ENCODE data around the gene ODF2L.

ODF2L gene

DNA sequence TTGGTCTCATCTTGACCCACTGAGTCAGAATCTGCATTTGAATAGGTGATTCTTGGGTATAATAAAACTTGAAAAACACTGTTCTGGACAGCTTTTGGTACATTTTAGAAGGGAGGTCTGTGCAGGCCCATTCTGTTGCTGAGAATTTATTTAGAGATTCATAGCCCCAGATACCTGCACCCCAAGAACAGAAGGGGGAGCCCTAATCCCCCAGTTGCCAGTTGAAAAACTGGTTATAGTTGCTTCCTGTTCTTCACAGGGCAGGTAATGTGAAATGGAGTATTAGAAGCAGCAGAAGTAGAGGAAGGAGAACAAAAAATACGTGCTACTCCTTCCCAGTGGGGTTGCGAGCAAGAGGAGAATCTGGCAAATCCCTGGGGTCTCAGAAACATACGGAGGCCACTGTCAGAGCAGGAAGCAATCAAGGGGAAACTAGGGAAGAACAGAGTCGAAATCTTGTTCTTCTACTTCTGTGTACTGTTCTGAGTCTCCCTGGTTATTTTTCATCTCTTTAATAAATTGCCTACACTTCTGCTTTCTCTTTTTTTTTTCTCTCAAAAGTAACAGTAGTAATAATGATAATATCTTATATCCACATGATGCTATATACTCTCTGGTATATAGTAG is 23.3 kb upstream of the ODF2L start:
- H3K36me3 ChIP-seq (ENCODE audit: low read depth): no peaks in the 10 kb centered on the region
- H3K9me3 ChIP-seq (ENCODE audit: severe bottlenecking): no peaks in the 10 kb centered on the region
- H3K27ac ChIP-seq (ENCODE audit: poor library complexity, severe bottlenecking): no peak overlapping the region
- DNase-seq (ENCODE audit: low spot score) (no peak), ATAC-seq (ENCODE audit: low read depth) (peak; percentile 66)
- peaks cover 28% of the 10 kb centered on the region for H3K4me1 ChIP-seq (ENCODE audit: insufficient read depth, poor library complexity, severe bottlenecking)
- H3K4me3 ChIP-seq (ENCODE audit: severe bottlenecking): no peak overlapping the region
- TF ChIP-seq, protein P1, sequence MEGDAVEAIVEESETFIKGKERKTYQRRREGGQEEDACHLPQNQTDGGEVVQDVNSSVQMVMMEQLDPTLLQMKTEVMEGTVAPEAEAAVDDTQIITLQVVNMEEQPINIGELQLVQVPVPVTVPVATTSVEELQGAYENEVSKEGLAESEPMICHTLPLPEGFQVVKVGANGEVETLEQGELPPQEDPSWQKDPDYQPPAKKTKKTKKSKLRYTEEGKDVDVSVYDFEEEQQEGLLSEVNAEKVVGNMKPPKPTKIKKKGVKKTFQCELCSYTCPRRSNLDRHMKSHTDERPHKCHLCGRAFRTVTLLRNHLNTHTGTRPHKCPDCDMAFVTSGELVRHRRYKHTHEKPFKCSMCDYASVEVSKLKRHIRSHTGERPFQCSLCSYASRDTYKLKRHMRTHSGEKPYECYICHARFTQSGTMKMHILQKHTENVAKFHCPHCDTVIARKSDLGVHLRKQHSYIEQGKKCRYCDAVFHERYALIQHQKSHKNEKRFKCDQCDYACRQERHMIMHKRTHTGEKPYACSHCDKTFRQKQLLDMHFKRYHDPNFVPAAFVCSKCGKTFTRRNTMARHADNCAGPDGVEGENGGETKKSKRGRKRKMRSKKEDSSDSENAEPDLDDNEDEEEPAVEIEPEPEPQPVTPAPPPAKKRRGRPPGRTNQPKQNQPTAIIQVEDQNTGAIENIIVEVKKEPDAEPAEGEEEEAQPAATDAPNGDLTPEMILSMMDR (IDR thresholded peaks at IDR 0.05; ENCODE audit: poor library complexity, severe bottlenecking): peak; percentile 88
- H3K27me3 ChIP-seq (ENCODE audit: insufficient read depth, poor library complexity, severe bottlenecking): no peaks in the 10 kb centered on the region

DNA sequence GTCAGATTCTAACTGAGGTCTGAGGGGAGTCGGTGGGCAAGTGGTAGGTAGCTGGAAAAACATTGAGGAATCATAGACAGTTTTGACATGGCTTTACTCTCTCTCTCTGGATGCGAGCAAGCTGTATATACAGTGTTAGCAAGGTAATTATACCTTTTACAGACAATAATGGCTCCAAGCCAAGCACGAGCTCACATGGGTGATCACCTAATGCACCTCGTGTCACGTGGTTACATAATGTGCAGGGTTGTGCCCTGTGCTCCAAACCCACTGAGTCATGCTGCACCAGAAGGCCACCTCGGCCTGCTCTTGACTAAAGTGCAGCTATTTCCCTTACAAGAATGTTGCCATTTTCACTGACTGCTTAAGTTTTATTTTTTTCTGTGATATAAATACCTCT is 20.2 kb upstream of the ODF2L start:
- TF ChIP-seq, protein P1 (IDR thresholded peaks at IDR 0.05; ENCODE audit: poor library complexity, severe bottlenecking): no peak
- DNase-seq (ENCODE audit: low spot score): no peak
- 0 out of 3 replicates have a peak, but pooled peaks have one; percentile 28 for ATAC-seq (ENCODE audit: low read depth)
- no peaks in the 10 kb centered on the region for H3K27me3 ChIP-seq (ENCODE audit: insufficient read depth, poor library complexity, severe bottlenecking)
- H3K27ac ChIP-seq (ENCODE audit: poor library complexity, severe bottlenecking): no peak overlapping the region
- no peaks in the 10 kb centered on the region for H3K36me3 ChIP-seq (ENCODE audit: low read depth)
- H3K4me3 ChIP-seq (ENCODE audit: severe bottlenecking): no peak overlapping the region
- H3K4me1 ChIP-seq (ENCODE audit: insufficient read depth, poor library complexity, severe bottlenecking): no peaks in the 10 kb centered on the region
- H3K9me3 ChIP-seq (ENCODE audit: severe bottlenecking): no peaks in the 10 kb centered on the region

DNA sequence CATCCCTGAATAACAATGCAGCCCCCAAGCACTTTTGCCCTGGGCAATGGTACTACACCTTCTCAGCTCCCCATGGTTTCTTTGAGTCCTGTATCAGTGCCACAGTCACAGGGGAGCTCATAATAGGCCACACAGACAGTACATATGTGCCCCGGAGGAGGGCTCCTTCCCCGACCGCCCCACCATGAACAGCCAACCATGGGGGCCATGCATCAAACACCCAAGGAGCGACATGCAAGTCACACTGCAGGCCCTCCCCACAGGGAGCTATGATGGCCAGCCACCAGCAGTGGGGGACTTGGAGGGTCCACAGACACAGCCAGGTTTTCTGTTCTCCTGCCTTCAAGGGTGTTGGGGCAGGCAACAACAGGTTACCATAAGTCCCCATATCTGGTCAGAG is 14.8 kb upstream of the ODF2L start:
- Histone ChIP-seq H3K27ac (ENCODE audit: poor library complexity, severe bottlenecking) (no peak overlapping the region), H3K4me1 (ENCODE audit: insufficient read depth, poor library complexity, severe bottlenecking) (no peaks in the 10 kb centered on the region), H3K27me3 (ENCODE audit: insufficient read depth, poor library complexity, severe bottlenecking) (no peaks in the 10 kb centered on the region), H3K4me3 (ENCODE audit: severe bottlenecking) (no peak overlapping the region), H3K9me3 (ENCODE audit: severe bottlenecking) (no peaks in the 10 kb centered on the region), H3K36me3 (ENCODE audit: low read depth) (no peaks in the 10 kb centered on the region)
- TF ChIP-seq, protein P1 (IDR thresholded peaks at IDR 0.05; ENCODE audit: poor library complexity, severe bottlenecking): no peak
- ATAC-seq (ENCODE audit: low read depth) (no peak), DNase-seq (ENCODE audit: low spot score) (no peak)

DNA sequence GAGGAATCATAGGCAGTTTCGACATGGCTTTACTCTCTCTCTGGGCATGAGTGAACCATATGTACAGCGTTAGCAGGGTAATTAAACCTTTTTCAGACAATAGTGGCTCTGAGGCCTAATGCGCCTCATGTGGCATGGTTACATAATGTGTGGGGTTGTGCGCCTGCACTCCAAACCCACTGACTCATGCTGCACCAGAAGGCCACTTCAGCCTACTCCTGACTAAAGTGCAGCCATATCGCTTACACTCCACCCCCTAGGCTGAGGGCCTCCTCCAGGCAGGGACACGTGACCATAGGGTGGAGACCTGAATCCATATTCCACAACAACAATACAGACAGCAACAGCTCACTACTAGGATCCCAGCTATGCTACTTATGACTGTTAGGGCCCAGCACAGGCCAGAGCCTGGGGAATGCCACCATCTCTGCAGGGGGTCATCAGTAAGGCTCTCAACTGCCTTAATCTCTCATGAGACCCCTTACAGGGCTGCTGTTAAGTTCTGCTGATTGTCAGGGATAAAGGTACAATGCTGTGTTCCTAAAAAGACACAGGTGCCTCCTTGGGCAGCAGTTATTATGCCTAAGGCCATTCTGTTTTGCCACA is 13.4 kb upstream of the ODF2L start:
- TF ChIP-seq, protein P1 (IDR thresholded peaks at IDR 0.05; ENCODE audit: poor library complexity, severe bottlenecking): no peak
- no peaks in the 10 kb centered on the region for H3K27me3 ChIP-seq (ENCODE audit: insufficient read depth, poor library complexity, severe bottlenecking)
- no peak overlapping the region for H3K27ac ChIP-seq (ENCODE audit: poor library complexity, severe bottlenecking)
- no peaks in the 10 kb centered on the region for H3K9me3 ChIP-seq (ENCODE audit: severe bottlenecking)
- no peak for DNase-seq (ENCODE audit: low spot score)
- no peaks in the 10 kb centered on the region for H3K36me3 ChIP-seq (ENCODE audit: low read depth)
- no peaks in the 10 kb centered on the region for H3K4me1 ChIP-seq (ENCODE audit: insufficient read depth, poor library complexity, severe bottlenecking)
- no peak for ATAC-seq (ENCODE audit: low read depth)
- no peak overlapping the region for H3K4me3 ChIP-seq (ENCODE audit: severe bottlenecking)

DNA sequence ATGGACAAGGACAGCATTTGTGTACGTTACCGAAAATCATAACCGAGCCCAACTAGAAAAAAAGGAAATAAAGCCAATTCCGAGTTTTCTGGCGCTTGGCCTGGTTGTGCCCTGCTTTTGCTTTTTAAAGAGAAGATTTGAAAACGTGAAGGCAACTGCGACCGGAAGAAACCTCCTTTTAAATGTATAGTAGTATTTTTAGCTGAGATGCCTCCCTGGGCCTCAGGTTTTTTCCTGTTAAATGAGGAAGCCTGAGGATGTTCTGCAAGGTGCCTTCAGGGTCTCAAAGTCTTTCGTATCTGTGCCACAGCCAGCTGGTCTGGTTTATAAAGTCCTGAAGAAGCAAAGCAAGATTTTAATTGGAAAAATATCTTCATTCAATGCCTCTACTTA is 371 bp upstream of the ODF2L start:
- Histone ChIP-seq H3K27me3 (ENCODE audit: insufficient read depth, poor library complexity, severe bottlenecking) (no peaks in the 10 kb centered on the region), H3K27ac (ENCODE audit: poor library complexity, severe bottlenecking) (peak overlapping the region; percentile 60), H3K4me1 (ENCODE audit: insufficient read depth, poor library complexity, severe bottlenecking) (peaks cover 12% of the 10 kb centered on the region), H3K36me3 (ENCODE audit: low read depth) (no peaks in the 10 kb centered on the region), H3K9me3 (ENCODE audit: severe bottlenecking) (no peaks in the 10 kb centered on the region), H3K4me3 (ENCODE audit: severe bottlenecking) (peak overlapping the region; percentile 85)
- TF ChIP-seq, protein P1 (IDR thresholded peaks at IDR 0.05; ENCODE audit: poor library complexity, severe bottlenecking): no peak
- no peak for DNase-seq (ENCODE audit: low spot score)
- ATAC-seq (ENCODE audit: low read depth): no peak

Data from RWPE2 (cell line).